Gastroesophageal sphincter (tissue), 3 donors: ENCODE results near the gene CCDC187.

ENCODE experiments used
- CTCF ChIP-seq, 4 experiments: fragments of 200-600 bp in 2 of 4; fragments of 450-650 bp in 2 of 4; sonication (generic) in 1 of 4; IDR thresholded peaks; one replicate each; pipeline ENCODE4 v1.5.1; 2017 to 2019; ENCODE audit warnings: antibody characterized with exemption in 4 of 4, mild to moderate bottlenecking in 2 of 4, moderate library complexity in 2 of 4
- POLR2AphosphoS5 ChIP-seq: sonication (generic); formaldehyde crosslinking; IDR thresholded peaks from one replicate; pipeline ENCODE4 v1.6.1; 2017; ENCODE audit warnings: antibody characterized with exemption

- TF ChIP-seq CTCF (IDR thresholded peaks at IDR 0.05) (no peak), POLR2AphosphoS5 (no peak)
Measured at GRCh38 chr9:136297016-136297691, 6.7 kb downstream of the CCDC187 start.
